Calu3 (cell line): ENCODE data around the gene KBTBD12. TPM values are rescaled to one million over a fixed set of nuclear protein-coding genes. Genes with fewer than 3 reads are reported as not detected.

ENCODE experiments used
- BruUV-seq: library from RNA; stranded (reverse); fragments of 400-500 nt; replicated peaks from 2 replicates; lab custom pipeline; 2021; lab: Mats Ljungman, UMichigan
- CTCF ChIA-PET: fragments of 300-600 bp; sonication (Branson Sonifier 250); formaldehyde crosslinking; loops from one replicate; lab custom pipeline; 2022; ENCODE audit warnings: antibody characterized with exemption; lab: Charles Lee
- DNase-seq: peaks from one replicate; pipeline ENCODE4 v3.0.0; 2022
- H3K27ac Mint-ChIP-seq: one replicate; pipeline ENCODE4 v1.8.0; 2022; ENCODE audit warnings: mixed read lengths; ENCODE audit not compliant: unreplicated experiment
- H3K27me3 Mint-ChIP-seq: one replicate; pipeline ENCODE4 v1.8.0; 2022; ENCODE audit warnings: mixed read lengths; ENCODE audit not compliant: unreplicated experiment
- H3K36me3 Mint-ChIP-seq: one replicate; pipeline ENCODE4 v1.8.0; 2022; ENCODE audit warnings: mild to moderate bottlenecking, moderate library complexity, mixed read lengths; ENCODE audit not compliant: insufficient read depth, unreplicated experiment
- H3K4me1 Mint-ChIP-seq: one replicate; pipeline ENCODE4 v1.8.0; 2022; ENCODE audit warnings: mild to moderate bottlenecking, low read depth, mixed read lengths; ENCODE audit not compliant: unreplicated experiment
- H3K4me3 Mint-ChIP-seq: one replicate; pipeline ENCODE4 v1.8.0; 2022; ENCODE audit warnings: mild to moderate bottlenecking, low read depth, moderate library complexity, mixed read lengths; ENCODE audit not compliant: unreplicated experiment
- H3K9me3 Mint-ChIP-seq: one replicate; pipeline ENCODE4 v1.8.0; 2022; ENCODE audit warnings: low read depth, mixed read lengths; ENCODE audit not compliant: unreplicated experiment
- intact Hi-C: fragments of 100-400 bp; cut with micrococcal nuclease; formaldehyde crosslinking; loops from one replicate; pipeline ENCODE4 v1.10.0; 2022; ENCODE audit not compliant: unreplicated experiment
- total RNA-seq: library from RNA; stranded (reverse); gene quantifications from 2 replicates; pipeline ENCODE4 v1.2.3, GENCODE V29; 2022
- TF ChIP-seq, protein P1 (sequence below): fragments of 200-600 bp; IDR thresholded peaks from one replicate; pipeline ENCODE4 v1.8.0; 2022; ENCODE audit warnings: antibody characterized with exemption; ENCODE audit not compliant: unreplicated experiment

The KBTBD12 gene
- total RNA-seq, 1 experiment from 2014 or later: 0.07 TPM

GRCh38 chr3:127940116-127940515, 25.1 kb downstream of the KBTBD12 start:
- CTCF ChIA-PET: no interaction called here
- no peak overlapping the region for H3K27ac Mint-ChIP-seq
- peaks cover 13% of the 10 kb centered on the region for H3K4me1 Mint-ChIP-seq
- no peak overlapping the region for H3K4me3 Mint-ChIP-seq
- no peaks in the 10 kb centered on the region for H3K36me3 Mint-ChIP-seq
- intact Hi-C loops: no loop called here
- no peaks in the 10 kb centered on the region for H3K27me3 Mint-ChIP-seq
- TF ChIP-seq, protein P1, sequence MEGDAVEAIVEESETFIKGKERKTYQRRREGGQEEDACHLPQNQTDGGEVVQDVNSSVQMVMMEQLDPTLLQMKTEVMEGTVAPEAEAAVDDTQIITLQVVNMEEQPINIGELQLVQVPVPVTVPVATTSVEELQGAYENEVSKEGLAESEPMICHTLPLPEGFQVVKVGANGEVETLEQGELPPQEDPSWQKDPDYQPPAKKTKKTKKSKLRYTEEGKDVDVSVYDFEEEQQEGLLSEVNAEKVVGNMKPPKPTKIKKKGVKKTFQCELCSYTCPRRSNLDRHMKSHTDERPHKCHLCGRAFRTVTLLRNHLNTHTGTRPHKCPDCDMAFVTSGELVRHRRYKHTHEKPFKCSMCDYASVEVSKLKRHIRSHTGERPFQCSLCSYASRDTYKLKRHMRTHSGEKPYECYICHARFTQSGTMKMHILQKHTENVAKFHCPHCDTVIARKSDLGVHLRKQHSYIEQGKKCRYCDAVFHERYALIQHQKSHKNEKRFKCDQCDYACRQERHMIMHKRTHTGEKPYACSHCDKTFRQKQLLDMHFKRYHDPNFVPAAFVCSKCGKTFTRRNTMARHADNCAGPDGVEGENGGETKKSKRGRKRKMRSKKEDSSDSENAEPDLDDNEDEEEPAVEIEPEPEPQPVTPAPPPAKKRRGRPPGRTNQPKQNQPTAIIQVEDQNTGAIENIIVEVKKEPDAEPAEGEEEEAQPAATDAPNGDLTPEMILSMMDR: no peak
- no TSS peak for BruUV-seq
- DNase-seq: no peak
- H3K9me3 Mint-ChIP-seq: no peaks in the 10 kb centered on the region

DNA sequence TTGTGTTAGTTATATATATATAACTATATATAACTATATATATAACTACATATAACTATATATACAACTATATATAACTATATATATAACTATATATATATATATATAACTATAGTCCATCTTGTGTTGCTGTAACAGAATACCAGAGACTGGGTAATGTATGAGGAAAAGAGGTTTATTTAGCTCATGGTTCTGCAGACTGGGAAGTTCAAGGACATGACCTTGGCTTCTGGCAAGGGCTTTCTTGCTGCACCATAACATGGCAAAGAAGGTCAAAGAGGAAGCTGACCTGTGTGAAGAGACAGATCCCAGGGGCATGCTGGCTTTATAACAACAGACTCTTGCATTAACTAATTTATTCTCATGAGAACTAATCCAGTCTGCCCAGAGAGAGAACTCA, 27.6 kb downstream of the KBTBD12 start:
- H3K4me3 Mint-ChIP-seq: no peak overlapping the region
- no peaks in the 10 kb centered on the region for H3K36me3 Mint-ChIP-seq
- no TSS peak for BruUV-seq
- no peak for DNase-seq
- intact Hi-C loops: no loop called here
- no peaks in the 10 kb centered on the region for H3K9me3 Mint-ChIP-seq
- H3K27me3 Mint-ChIP-seq: peaks cover 7% of the 10 kb centered on the region
- H3K4me1 Mint-ChIP-seq: peaks cover 13% of the 10 kb centered on the region
- TF ChIP-seq, protein P1: no peak
- no peak overlapping the region for H3K27ac Mint-ChIP-seq
- CTCF ChIA-PET: no interaction called here

GRCh38 chr3:127948211-127948610, 33.2 kb downstream of the KBTBD12 start:
- intact Hi-C loops: no loop called here
- H3K4me1 Mint-ChIP-seq: no peaks in the 10 kb centered on the region
- no TSS peak for BruUV-seq

GRCh38 chr3:127949446-127950055, 34.5 kb downstream of the KBTBD12 start:
- Mint-ChIP-seq H3K36me3 (no peaks in the 10 kb centered on the region), H3K4me3 (no peak overlapping the region), H3K9me3 (no peaks in the 10 kb centered on the region), H3K27ac (no peak overlapping the region), H3K4me1 (no peaks in the 10 kb centered on the region), H3K27me3 (peaks cover 14% of the 10 kb centered on the region)
- CTCF ChIA-PET: interaction anchor here (0.6 to 1.9 kb wide), 4 partner anchors 9 to 302 kb away, joined by 3 to 5 read pairs (median 3); no protein-coding TSS in a partner anchor
- TF ChIP-seq, protein P1: no peak
- DNase-seq: no peak
- intact Hi-C loops: no loop called here
- no TSS peak for BruUV-seq

More at GRCh38 chr3:127948211-127948610, 33.2 kb downstream of the KBTBD12 start:
- Mint-ChIP-seq H3K36me3 (no peaks in the 10 kb centered on the region), H3K27me3 (peaks cover 14% of the 10 kb centered on the region), H3K4me3 (no peak overlapping the region), H3K9me3 (no peaks in the 10 kb centered on the region), H3K27ac (no peak overlapping the region)
- CTCF ChIA-PET: interaction anchor here (1.5 to 1.9 kb wide), 2 partner anchors 10 to 14 kb away, joined by 3 to 5 read pairs; no protein-coding TSS in a partner anchor
- TF ChIP-seq, protein P1: no peak
- DNase-seq: no peak
